Measurements from ENCODE around the gene MED31. TPM values are rescaled to one million over a fixed set of nuclear protein-coding genes. Genes with fewer than 3 reads are reported as not detected.

MED31 gene
- total and polyA plus RNA-seq, 2 of the 4 experiments (the other 2 are of a cell fraction): 5.6 to 11.6 TPM

GRCh38 chr17:6596081-6596480 lies 55.3 kb downstream of the MED31 start:
- no peak overlapping the region for H2BK120ac ChIP-seq (ENCODE audit: low read depth, low read length)
- no peak overlapping the region for H4K91ac ChIP-seq (ENCODE audit: insufficient read depth, low read depth, low read length)
- peaks cover 4% of the 10 kb centered on the region; the same call in 1 of the 2 replicates for H4K20me1 ChIP-seq (ENCODE audit: insufficient read depth, low read length)
- no peak overlapping the region for H3K14ac ChIP-seq (replicated peaks; ENCODE audit: low read depth, low read length)
- no peak overlapping the region for H2BK5ac ChIP-seq (ENCODE audit: low read depth, low read length, poor library complexity, severe bottlenecking)
- no peaks in the 10 kb centered on the region for H3K9me3 ChIP-seq (ENCODE audit: control insufficient read depth, insufficient read depth, low read length)
- intact Hi-C loops (cut with micrococcal nuclease) (no loop called here), dilution Hi-C loops (cut with HindIII; ENCODE audit: low sequenced_read_pairs, unreplicated experiment) (no loop called here), in situ Hi-C loops (cut with MboI; ENCODE audit: low sequenced_read_pairs) (no loop called here)
- H2BK15ac ChIP-seq (ENCODE audit: low read depth, low read length): no peak overlapping the region
- peaks cover 6% of the 10 kb centered on the region for H3K9me1 ChIP-seq (ENCODE audit: insufficient read depth, low read length)
- no peak overlapping the region for H3K4ac ChIP-seq (ENCODE audit: low read depth, low read length)
- H3K27ac ChIP-seq (ENCODE audit: insufficient read depth, low read length): no peak overlapping the region
- peaks cover 2 to 16% of the 10 kb centered on the region in 2 experiments; a peak in 3 of 4 replicates for H3K79me1 ChIP-seq (ENCODE audit: low read depth in 1 of 2, low read length in 2 of 2)
- H2AFZ ChIP-seq (replicated peaks; ENCODE audit: low read length, poor library complexity): no peak overlapping the region
- no peak overlapping the region for H2BK20ac ChIP-seq (ENCODE audit: low read depth, low read length)
- peaks cover 5% of the 10 kb centered on the region for H3K4me1 ChIP-seq (ENCODE audit: control insufficient read depth, insufficient read depth, low read length)
- H3K9ac ChIP-seq (ENCODE audit: low read depth, low read length): no peak overlapping the region
- H3K4me2 ChIP-seq (ENCODE audit: low read depth, low read length): no peak overlapping the region
- H3K36me3 ChIP-seq (ENCODE audit: control insufficient read depth, insufficient read depth, low read length): peaks cover 28% of the 10 kb centered on the region
- H3K4me3 ChIP-seq (ENCODE audit: insufficient read depth, low read depth, low read length): no peak overlapping the region
- no peak overlapping the region for H3K23ac ChIP-seq (ENCODE audit: low read depth, low read length)
- H4K5ac ChIP-seq (ENCODE audit: low read depth, low read length): no peak overlapping the region
- ChIA-PET POLR2A (ENCODE audit: unreplicated experiment) (no interaction called here), CTCF (interaction anchor here (1.2 kb wide), 1 partner anchor 10 kb away, joined by 3 read pairs; no protein-coding TSS in a partner anchor)
- H2AK9ac ChIP-seq (replicated peaks; ENCODE audit: low read depth, low read length, poor library complexity): no peak overlapping the region
- TF ChIP-seq NFE2L2 (IDR thresholded peaks at IDR 0.05; ENCODE audit: low read depth, low read length) (no peak), CHD1 (IDR thresholded peaks at IDR 0.05; ENCODE audit: low read depth, low read length) (no peak), RFX5 (IDR thresholded peaks at IDR 0.05; ENCODE audit: low read depth, low read length) (no peak), MAFK (IDR thresholded peaks at IDR 0.05; ENCODE audit: low read depth, low read length) (no peak), CEBPB (IDR thresholded peaks at IDR 0.05; ENCODE audit: low read depth, low read length) (no peak), MXI1 (IDR thresholded peaks at IDR 0.05; ENCODE audit: borderline replicate concordance, low read depth, low read length) (no peak), RAD21 (IDR thresholded peaks at IDR 0.05; ENCODE audit: low read length) (no peak), MAZ (IDR thresholded peaks at IDR 0.05; ENCODE audit: borderline replicate concordance, low read depth, low read length) (no peak), USF2 (IDR thresholded peaks at IDR 0.05; ENCODE audit: low read depth, low read length) (no peak), RCOR1 (IDR thresholded peaks at IDR 0.05; ENCODE audit: insufficient replicate concordance, low read length) (no peak), CTCF (conservative IDR thresholded peaks at IDR 0.05; ENCODE audit: low read depth, low read length) (no peak), POLR2A (IDR thresholded peaks at IDR 0.05; ENCODE audit: low read depth, low read length) (no peak), ELK1 (IDR thresholded peaks at IDR 0.05; ENCODE audit: borderline replicate concordance, low read depth, low read length) (no peak)
- H2AK5ac ChIP-seq (ENCODE audit: low read depth, low read length): no peak overlapping the region
- no peaks in the 10 kb centered on the region for H3K27me3 ChIP-seq (ENCODE audit: control insufficient read depth, insufficient read depth, low read length)
- no peak overlapping the region for H4K8ac ChIP-seq (ENCODE audit: low read depth in 2 of 2, low read length in 2 of 2)
- no peak overlapping the region for H3K56ac ChIP-seq (ENCODE audit: extremely low read depth, insufficient read depth, low read length)
- ATAC-seq (ENCODE audit: low read depth) (no peak), DNase-seq (no peak)
- no TSS peak for BruUV-seq (replicated peaks)
- no peak overlapping the region for H3K18ac ChIP-seq (ENCODE audit: low read depth, low read length)
- 100% methylated on average over 4 of the region's 7 CpGs; no CpG with 5 or more reads in 1 of the 2 experiments for WGBS, 2 experiments (ENCODE audit: extremely low coverage in 2 of 2, insufficient read length in 1 of 2)
